SKM-1 (cell line): ENCODE measurements around the gene NPLOC4.
"Not testable (repeated sequence)": the region's sequence is repeated elsewhere in the genome, so short reads cannot be mapped to it uniquely, and the experiment has no call there.

Source experiments
- DNase-seq: peaks from one replicate; lab custom pipeline; 2025; ENCODE audit not compliant: unreplicated experiment; lab: John Stamatoyannopoulos, UW

Gene NPLOC4

DNA sequence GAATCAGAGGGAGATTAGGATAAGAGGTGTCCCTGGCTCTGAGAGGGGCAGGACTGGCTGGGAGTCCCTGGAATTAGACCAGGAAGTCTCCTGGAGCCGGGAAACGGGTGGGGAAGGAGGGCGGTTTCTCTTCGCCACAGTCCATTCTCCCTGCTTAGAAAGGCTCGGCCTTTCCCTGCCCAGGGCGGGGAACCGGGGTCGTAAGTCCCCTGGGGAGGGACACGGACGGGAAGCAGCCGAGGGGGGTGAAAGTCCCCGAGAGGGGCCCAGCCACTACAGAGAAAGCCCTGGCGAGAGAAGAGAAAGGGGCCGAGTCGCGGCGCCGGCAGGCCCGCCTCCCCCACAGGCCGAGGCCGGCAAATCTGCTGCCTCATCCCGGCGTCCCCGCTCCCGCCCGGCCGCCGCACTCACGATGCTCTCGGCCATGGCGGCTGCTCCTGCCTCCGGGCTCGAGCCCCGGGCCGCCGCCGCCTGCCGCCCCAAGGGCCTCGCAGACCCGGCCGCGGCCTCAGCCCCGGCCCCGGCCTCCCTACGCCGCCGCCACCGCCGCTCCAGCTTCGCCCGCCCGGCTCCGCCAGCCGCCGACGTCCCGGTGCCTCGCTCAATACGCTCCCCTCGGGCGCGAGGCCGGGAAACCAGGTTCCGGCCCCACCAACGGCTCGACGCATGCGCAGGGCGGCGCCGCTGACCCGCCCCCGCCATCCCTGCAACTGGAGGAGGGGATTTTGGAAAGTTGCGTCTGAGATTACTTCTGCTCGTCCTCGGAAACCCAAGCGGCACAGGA lies at the start of gene NPLOC4, which contains the start of gene TSPAN10:
Gene NPLOC4, minus strand, starts transcription at position 608 of the 784 bp plus-strand sequence. Its CDS starts 182 bp downstream, at position 426.
Gene TSPAN10, plus strand, starts transcription at position 692 of the 784 bp plus-strand sequence. CDS start 5,217 bp downstream, outside the sequence.
- DNase-seq = peak; percentile 72

DNA sequence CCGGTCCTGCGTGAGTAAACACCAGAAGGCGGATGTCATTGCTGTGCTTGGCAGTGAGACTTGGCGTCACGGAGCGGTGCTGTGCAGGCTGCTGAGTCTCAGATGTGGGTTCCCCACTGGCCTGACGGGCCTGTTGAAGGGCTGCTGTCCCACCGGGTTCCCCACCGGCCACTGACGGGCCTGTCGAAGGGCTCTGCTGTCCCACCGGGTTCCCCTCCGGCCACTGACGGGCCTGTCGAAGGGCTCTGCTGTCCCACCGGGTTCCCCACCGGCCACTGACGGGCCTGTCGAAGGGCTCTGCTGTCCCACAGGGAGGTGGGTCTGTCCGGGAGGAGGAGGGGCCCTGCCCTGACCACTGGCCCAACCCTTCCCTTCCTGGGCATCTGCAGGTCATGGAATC lies 49.7 kb upstream of the NPLOC4 start:
- no peak for DNase-seq

DNA sequence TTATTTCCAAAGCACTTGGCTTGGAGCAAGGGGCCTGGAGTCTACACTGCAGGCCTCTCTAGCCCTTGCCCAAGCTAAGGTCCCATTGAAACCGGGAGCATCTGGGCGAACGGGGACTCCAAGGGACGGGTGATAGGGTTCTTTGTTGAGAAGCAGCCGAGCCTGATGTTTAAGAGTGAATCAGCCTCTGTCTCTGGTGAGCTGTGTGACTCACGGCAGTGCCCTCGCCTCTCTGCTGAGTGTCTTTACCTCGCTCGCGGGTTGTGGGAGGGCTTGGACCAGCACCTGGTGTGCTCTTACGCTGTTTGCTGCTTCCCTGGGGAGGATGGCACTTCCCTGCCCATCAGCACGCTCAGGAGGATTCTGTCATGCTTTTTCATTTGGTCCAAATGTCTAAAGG lies 48.2 kb upstream of the NPLOC4 start:
- DNase-seq = no peak

DNA sequence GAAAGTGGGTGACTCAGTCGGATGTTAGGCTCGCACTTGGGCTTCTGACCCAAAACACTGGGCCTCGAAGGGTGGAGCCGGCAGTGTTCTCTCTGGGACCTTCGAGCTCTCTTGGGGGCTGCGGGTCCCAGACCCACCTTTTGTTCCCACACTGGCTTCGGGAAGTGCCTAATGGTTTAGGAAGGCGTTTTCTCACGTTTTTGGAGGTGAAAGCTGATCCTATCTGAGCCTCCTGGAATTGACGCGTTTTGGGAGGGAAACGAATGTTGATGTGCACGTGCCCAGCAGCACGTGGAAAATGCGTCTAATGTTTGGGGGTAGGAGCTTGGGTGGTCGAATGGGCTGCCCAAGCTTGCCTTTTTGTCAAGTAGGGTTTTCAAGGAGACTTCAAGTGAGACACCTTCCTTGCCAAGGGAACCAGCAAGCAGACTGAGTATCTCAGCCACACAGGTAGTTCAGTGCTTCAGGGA lies 47.6 kb upstream of the NPLOC4 start:
- DNase-seq = no peak

DNA sequence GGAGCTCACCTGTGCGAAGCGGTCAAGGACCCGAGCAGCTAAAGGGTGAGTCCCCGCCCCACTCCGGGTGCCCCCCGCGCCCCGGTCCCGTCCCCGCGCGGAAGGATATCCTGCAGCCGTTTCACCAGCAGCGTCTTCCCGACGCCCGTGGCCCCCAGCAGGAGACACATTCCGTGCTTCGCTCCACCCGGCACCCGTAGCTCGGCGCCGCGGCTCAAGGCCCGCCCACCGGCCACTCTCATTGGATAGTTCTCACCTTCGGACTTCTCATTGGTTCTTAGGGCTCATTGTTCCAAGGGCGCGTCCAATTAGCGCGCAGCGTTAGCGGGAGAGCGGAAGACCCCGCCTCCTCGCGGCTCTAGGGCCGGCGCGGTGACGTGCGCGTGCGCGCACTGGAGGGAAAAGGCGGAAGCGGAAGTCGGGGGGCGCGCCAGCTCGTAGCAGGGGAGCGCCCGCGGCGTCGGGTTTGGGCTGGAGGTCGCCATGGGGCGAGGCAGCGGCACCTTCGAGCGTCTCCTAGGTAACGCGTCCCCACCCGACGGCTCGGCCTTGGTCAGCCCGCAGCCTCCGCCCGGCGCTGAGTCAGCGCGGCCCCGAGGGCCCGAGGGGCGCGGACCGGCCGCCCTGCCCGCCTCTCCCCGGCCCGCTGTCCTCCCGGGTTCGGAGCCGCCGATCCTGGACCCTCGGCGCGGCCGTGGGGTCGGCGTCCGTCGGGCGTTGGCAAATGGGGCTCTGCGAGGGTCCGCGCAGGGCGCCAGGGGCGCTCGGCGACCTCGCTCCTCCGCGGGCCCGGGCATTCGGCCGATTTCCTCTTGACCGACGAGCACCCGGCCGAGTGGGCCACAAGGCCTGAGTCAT lies 46.9 kb upstream of the NPLOC4 start, which contains the start of the genes ARL16 and HGS:
Gene ARL16, minus strand, starts transcription at position 214 of the 858 bp plus-strand sequence. Its CDS starts 44 bp downstream, at position 170.
Gene HGS, plus strand, starts transcription at position 428 of the 858 bp plus-strand sequence. Its CDS starts 56 bp downstream, at position 484.
- DNase-seq = peak; percentile 96

DNA sequence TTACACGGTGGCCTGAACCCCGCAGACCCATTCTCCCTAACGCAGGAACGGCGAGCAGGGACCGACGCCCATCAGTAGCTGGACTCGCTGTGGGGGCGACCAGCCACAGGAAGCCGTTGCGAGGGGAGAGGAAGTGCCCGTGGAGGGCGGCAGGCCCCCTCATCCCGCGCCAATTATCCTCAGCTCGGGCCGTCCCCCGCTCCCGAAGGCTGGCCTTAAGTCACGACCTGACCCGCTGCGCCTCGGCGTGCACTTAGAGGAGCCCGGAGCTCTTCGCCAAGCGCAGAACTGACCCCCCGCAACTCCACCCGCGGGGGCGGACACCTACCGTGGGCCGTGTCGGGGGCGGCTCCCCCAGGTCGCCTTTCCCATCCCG lies 46.3 kb upstream of the NPLOC4 start:
- DNase-seq = no peak

DNA sequence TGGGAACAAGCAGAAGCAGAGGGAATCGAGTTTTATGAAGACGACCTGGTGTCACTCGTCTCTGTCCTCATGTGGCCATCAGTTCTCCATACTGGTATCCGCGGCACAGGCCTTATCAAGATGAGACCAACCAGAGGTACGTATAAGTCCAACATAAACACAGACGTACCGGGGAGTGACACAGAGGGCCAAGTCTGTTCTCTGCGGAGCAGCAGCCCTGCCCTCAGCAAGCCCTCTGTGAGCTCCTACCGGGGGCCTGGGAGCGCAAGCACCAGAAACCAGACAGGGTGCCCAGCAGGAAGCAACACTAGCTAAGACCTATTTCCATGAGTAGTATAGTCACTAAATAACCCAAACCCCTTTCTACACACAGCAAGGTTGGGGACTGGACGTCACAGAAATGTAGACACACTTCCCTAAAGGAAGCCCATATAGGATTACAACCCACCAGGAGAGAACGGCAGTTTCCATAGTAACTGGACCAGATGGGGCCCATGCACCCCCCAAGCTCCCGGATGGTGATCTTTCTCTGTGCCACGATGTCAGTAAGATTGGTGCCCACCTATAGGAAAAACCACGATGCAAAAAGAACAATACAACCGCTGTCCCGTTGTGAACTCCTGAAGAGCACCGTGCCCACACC lies 45.8 kb upstream of the NPLOC4 start:
- DNase-seq = no peak

DNA sequence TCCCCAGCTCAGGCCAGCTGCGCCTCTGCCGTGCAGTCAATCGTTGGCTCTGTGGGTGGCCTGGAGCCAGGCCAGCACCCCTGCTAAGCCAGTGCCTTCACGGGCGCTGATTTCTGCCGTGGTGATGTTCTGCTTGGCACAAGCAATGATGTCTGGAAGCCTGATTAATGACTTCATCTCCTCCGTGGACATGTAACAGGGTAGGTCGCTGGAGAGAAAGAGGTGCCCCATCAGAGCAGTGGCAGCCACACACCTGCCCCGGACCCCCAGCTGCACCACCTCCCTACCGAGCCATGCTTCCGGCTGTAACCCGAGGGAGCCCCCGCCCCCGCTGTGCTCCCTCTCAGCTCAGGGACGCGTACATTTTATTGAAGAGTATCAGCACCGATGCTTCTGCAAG lies 44.8 kb upstream of the NPLOC4 start:
- DNase-seq = no peak

DNA sequence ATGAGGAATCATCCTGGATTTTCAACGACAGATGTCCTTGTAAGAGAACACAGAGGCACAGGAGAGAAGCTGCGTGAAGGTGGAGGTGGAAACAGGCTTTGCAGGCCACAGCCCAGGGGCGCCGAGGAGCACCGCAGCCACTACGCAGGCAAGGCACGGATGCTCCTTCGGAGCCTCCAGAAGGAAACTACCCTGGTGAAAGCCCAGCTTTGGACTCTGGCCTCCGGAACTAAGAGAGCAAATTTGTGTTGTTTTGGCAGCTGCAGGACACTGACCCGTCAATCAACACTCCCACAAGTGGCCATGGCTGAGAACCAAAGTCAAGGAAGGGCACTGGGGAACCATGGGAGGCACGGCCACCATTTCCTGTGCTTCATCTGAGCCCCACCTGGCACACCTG lies 43.2 kb upstream of the NPLOC4 start:
- DNase-seq = no peak

DNA sequence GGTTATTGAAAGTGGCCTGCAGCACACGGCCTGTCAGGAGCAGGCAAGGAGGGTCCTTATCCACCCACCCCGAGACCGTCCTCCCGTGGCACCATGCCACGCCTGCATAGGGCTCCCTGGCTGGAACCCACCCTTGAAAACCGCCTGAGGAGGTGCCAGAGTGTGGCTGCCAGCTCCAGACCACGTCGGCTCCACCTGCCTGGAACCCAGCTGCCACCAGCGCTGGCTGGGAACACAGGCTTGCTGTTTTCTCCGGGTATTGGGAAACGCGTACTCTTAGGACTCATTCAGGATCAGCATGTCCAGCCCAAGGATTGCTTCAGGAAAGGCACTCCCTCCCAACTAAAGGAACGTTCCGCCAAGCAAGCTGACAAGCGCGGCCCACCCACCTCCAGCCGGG lies 40.0 kb upstream of the NPLOC4 start:
- no peak for DNase-seq

DNA sequence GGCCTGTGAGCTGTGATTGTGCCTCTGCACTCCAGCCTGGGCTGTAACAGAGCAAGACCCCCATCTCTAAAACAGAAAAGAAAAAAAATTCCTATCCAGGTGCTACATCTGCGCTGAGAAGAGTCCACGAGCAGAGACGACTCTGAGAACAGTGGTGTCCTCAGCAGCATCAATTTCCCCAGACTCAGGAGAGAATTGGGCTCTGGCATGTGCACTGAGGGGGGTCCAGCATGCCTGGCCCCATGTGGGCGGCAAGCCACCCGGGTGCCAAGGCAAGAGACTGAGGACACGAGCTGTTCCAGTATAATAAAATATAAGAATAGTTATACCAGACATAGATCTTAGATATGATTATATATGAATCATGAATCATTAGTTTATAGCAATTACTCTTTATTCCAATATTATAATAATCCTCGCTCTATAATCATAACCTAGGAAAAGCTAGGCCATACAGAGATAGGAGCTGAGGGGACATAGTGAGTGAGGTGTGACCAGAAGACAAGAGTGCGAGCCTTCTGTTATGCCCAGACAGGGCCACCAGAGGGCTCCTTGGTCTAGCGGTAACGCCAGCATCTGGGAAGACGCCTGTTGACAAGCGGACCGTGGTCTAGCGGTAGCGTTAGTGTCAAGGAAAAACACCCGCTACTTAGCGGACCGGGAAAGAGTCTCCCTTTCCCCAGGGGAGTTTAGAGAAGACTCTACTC lies 38.8 kb upstream of the NPLOC4 start:
- not testable (repeated sequence) for DNase-seq

DNA sequence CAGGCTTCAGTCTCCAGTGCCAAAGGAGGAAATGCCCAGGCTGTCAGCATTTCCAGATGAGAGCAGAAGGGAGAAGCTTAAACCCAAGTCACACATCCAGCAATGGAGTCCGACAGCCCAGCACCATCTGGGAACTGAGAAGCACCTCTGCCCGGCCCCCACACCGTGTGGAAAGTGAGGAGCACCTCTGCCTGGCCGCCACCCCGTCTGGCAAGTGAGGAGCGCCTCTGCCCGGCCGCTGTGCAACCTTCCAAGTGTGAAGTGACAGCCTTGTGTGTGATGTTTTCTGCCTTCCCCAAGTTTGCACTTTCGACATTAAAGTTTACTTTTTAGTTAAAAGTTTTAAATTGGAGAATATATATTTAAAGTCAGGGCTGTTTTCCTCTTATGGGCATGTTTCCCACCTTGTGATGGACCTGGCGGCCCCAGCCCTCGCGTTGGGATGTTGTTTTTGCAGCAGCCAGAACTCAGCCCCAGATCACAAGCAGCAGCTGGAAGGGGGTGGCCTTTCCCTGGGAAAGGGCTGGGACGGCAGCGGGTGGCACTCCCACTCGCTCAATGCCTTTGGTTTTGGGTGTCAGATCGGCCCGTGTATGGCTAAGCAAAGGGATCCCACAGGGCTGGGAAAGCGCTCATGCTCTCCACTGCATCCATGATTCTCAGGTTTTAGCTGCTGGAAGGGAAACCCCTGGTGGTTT lies 36.8 kb upstream of the NPLOC4 start:
- no peak for DNase-seq

DNA sequence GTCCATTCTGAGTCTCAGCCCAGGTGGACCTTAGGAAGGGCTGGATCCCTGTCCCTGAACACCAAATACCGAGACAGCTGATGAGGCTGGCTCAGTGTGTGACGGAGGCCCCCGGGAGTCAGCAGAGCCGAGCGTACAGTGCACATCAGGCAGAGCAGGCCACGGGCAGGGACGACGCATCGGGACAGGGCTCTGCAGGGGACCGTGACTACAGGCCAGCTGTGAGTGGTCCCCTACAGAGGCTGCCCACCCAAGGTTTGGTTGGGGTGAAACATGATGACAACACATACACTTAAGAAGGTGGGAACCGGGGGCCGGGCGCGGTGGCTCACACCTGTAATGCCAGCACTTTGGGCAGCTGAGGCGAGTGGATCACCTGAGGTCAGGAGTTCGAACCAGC lies 36.0 kb upstream of the NPLOC4 start:
- no peak for DNase-seq

DNA sequence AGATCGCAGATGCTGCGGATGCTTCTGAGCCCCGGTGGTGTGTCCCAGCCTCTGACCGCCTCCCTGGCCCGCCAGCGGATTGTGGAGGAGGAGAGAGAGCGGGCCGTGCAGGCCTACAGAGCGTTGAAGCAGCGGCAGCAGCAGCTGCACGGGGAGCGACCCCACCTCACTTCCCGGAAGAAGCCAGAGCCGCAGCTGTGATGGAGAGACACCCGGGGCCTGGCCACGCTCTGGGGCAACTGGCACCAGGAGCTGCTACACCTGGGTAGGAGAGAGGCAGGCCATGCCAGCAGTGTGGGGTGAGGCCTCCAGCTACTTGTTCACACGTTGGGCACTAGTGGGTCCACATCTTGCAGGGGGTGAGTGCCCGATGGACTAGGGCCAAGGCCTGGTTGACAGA lies 35.6 kb upstream of the NPLOC4 start:
- DNase-seq = no peak

DNA sequence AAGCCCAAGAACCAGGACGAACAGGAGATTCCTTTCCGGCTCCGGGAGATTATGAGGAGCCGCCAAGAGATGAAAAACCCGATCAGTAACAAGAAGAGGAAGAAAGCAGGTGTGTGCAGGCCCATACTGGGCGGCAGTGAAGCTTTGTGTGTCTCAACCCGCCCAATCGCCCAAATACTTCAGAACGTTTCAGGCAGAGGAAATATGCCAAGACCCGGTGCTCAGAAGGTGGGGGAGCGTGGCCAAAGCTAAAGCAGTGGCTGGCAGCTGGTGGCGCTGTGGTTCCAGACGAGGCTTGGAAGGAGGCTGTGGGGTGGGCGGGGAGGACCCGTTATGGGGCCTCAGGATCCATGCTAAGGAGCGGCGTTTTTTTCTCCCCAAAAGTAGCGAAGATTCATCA lies 30.8 kb upstream of the NPLOC4 start:
- DNase-seq = no peak

DNA sequence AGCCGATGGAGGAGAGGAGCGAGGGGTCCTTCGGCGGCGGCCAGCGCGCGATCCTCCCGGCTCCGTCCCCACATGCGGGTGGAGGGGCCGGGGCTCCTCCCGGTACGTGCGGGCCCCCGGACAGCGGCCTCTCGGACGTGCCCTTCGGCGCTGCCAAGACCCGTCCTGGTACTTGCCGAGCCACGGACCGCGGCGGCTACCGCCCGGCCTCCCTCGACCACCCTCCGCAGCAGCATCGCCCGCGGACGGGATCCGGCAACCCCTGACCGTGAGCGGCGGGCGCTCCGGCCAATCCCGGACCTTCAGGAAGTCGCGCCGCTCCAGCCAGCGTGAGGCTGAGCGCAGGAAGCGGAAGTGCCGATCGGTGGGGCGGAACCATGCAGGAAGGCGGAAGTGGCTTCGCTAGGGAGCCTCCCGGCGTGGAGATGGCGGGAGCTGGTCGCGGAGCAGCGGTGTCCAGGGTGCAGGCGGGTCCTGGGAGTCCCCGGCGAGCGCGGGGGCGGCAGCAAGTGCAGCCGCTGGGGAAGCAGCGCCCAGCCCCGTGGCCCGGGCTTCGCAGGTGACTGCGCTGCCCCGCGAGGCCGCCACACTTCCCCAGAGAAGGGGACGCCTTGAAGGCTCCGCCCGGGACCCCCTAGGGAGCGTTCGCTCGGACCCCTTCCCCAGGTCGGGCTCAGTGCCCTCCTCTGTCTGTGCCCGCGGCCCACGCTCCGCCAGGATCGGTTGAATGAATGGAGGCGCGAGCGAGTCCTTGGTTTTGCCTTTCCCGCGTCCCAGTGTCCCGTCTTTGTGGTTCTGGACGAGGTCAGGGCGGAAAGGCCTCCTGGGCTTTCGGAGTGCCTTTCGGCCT lies 29.7 kb upstream of the NPLOC4 start, which contains the start of the genes CCDC137 and OXLD1:
Gene CCDC137, plus strand, starts transcription at position 396 of the 850 bp plus-strand sequence. Its CDS starts 30 bp downstream, at position 426.
Gene OXLD1, minus strand, starts transcription at position 264 of the 850 bp plus-strand sequence. Its CDS starts 28 bp downstream, at position 236.
- peak; percentile 76 for DNase-seq

DNA sequence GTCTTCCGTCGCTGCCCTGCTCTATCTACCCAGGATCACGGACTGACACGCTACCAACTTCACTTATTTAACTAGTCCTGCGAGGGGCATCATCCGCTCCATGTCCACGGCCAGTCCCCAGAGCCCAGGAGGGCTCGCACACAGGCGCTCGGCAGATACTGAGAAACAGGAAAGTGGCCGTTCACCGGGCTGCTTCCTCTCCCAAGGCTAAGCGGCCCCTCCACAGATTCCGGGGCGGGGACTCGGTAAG lies 29.1 kb upstream of the NPLOC4 start:
- no peak for DNase-seq

DNA sequence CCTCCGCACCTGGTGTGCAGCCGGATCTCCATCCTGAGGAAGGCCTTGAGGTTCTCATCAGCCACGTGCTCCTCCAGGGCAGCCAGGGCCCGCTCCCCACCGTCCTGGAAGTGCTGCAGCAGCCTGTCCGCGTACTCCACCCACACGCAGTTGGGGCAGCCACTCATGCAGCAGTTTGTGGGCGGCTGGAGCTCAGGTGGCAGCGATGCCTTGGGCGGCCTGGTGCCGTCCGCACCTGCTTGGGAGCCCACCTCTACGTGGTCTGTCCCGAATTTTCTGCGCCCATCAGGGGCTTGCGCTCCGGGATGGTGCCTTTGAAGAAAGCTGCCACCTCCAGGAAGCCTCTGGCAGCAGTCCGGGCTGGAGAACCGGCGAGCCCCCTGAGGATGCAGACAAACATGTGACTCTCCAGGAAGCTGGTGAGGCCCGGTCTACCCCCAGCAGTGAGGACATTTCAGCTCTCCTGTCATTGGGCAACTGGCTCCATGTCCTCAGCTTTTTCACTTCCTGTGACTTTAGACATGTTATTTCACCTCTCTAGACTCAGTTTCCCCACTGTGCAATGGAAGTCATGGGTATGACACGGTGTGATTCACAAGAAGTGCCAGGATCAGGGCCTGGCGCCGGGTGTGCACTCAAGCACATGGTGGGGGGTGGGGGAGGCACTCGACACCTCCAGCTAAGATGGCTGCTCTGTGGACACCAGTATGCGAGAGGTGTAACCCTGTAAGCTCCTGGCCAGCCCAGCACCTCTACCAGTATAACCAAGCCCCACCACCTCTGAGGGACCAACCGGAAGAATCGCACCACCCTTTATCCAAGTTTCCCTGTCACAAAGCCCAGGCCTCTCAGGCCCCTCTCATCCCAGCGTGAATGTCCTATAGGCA lies 28.5 kb upstream of the NPLOC4 start:
- DNase-seq = no peak
